ENCODE results near the gene NAA16. TPM values are rescaled to one million over a fixed set of nuclear protein-coding genes. Genes with fewer than 3 reads are reported as not detected.
A peak's percentile ranks its signal among the peaks of the same experiment; 100 is the strongest.

Gene NAA16
- 10 to 100 TPM; 28.7 to 45.3 (median 37.6) TPM for total RNA-seq

DNA sequence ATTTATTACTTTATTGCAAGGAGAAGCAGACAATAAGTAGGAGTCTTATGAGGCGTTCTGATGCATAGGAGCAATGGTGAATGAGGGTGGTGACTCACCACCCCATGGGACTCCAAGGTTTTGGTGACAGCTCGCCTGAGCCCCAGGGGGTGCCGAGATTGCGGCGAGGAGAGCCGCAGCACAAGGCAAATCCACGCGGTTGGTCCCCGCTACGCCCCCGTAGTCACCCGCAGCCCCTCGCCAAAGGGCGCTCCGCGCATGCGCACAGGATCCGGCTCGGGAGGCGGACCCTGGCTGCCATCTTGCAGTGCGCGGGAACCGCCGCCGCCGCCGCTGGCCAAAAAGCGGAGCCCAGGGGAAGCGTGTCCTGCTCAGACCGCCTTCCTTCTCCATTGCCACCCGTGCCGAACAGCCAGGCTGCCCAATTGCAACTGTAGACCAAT, at the start of gene NAA16:
NAA16 (plus strand) TSS at position 305 of the 443 bp plus-strand sequence. CDS start 262 bp downstream, outside the sequence.
- Histone ChIP-seq H3K9me3 (no peaks in the 10 kb centered on the region), H3K36me3 (no peaks in the 10 kb centered on the region), H3K4me1 (peaks cover 0 to 38% (median 15%) of the 10 kb centered on the region in 4 donors), H3K27me3 (no peaks in the 10 kb centered on the region), H3K4me3 (peak within 1 kb of the TSS; percentile 74 to 95 (median 90)), H3K27ac (peak within 1 kb of the TSS; percentile 86 to 98 (median 96))
- DNase-seq (ENCODE audit: low spot score in 2 of 2): peak; percentile 72 to 81
- TF ChIP-seq, protein P1, sequence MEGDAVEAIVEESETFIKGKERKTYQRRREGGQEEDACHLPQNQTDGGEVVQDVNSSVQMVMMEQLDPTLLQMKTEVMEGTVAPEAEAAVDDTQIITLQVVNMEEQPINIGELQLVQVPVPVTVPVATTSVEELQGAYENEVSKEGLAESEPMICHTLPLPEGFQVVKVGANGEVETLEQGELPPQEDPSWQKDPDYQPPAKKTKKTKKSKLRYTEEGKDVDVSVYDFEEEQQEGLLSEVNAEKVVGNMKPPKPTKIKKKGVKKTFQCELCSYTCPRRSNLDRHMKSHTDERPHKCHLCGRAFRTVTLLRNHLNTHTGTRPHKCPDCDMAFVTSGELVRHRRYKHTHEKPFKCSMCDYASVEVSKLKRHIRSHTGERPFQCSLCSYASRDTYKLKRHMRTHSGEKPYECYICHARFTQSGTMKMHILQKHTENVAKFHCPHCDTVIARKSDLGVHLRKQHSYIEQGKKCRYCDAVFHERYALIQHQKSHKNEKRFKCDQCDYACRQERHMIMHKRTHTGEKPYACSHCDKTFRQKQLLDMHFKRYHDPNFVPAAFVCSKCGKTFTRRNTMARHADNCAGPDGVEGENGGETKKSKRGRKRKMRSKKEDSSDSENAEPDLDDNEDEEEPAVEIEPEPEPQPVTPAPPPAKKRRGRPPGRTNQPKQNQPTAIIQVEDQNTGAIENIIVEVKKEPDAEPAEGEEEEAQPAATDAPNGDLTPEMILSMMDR (IDR thresholded peaks at IDR 0.05): peak in 2 of 5 experiments; percentile 46 to 53
- peak; percentile 52 to 64 for TF ChIP-seq POLR2A (IDR thresholded peaks at IDR 0.05)
- peak; percentile 68 to 94 for TF ChIP-seq EP300 (IDR thresholded peaks at IDR 0.05)
- 0% methylated on average over 14 to 32 of the region's 32 CpGs for WGBS, 2 donors

DNA sequence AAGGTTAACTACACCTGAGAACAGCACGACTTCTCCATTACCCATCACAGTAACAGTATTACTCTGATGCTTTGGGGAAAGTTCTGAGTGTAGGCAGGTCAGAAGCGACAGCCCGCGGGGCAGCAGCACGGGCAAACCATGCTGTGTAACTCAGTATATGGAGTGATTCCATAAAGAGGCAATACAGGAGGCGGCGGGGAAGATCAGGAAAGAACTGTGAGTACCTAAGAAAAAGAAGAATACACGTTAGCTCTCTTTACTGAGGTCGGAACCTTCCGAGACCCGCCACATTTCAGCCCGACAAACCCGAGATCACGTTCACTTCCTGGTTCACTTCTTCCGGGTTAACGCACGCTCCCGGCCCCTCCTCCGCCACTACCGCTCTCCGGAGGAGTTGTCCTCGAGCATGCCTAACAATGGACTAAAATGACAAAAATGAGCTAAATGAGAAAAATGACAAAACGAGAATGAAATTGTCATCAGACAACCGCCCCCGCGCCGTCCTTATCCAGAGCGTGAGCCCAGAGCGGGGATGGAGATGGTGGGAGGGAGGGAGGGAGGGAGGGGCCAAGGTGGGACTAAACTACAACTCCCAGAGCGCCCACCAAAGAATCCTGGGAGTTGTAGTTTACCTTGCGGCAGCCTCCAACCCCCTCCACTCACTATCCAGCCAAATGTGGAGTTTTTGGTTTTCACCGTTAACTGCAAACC, 47.7 kb upstream of the NAA16 start, which contains the start of gene MTRF1:
MTRF1 (minus strand) TSS at position 316 of the 711 bp plus-strand sequence. CDS start 2,669 bp downstream, outside the sequence.
- H3K27ac ChIP-seq: peak within 1 kb of the TSS; percentile 78 to 91 (median 84)
- DNase-seq (ENCODE audit: low spot score in 2 of 2): peak; percentile 34 to 68
- H3K4me3 ChIP-seq: peak within 1 kb of the TSS; percentile 45 to 73 (median 64)
- H3K36me3 ChIP-seq: peaks cover 0 to 16% (median 0%) of the 10 kb centered on the region in 3 donors
- 0 to 1% methylated on average over 32 of the region's 32 CpGs for WGBS, 2 donors
- TF ChIP-seq, protein P1 (IDR thresholded peaks at IDR 0.05): no peak
- TF ChIP-seq POLR2A (IDR thresholded peaks at IDR 0.05) (peak in 1 of 2 donors; percentile 16), EP300 (IDR thresholded peaks at IDR 0.05) (peak in 1 of 2 donors; percentile 73)
- peaks cover 0 to 13% (median 3%) of the 10 kb centered on the region in 4 donors for H3K4me1 ChIP-seq
- peaks cover 0 to 5% (median 0%) of the 10 kb centered on the region in 4 donors for H3K9me3 ChIP-seq
- no peaks in the 10 kb centered on the region for H3K27me3 ChIP-seq

DNA sequence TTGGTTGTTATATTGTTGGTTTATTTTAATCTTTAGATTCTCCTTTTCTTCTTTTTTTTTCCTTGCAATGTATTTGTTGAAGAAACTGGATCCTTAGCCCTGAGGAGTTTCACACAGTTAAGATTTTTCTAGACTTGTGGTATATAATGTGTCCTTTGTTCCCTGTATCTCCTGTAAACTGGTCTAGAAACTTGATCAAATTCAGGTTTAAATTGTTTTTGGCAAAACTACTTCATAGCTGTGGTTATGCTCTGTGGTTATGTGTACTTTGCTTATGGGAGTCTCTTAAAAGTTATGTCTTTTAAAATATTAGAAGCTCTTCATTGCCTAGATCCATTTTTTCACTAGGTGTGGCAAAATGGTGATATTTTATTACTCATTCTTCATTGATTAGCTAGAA, 44.0 kb upstream of the NAA16 start:
- Histone ChIP-seq H3K4me1 (peaks cover 0 to 13% (median 3%) of the 10 kb centered on the region in 4 donors), H3K9me3 (peaks cover 0 to 7% (median 0%) of the 10 kb centered on the region in 4 donors), H3K27me3 (no peaks in the 10 kb centered on the region), H3K27ac (no peak overlapping the region), H3K36me3 (no peaks in the 10 kb centered on the region), H3K4me3 (no peak overlapping the region)
- TF ChIP-seq EP300 (IDR thresholded peaks at IDR 0.05): no peak
- TF ChIP-seq, protein P1 (IDR thresholded peaks at IDR 0.05): no peak
- no peak for TF ChIP-seq POLR2A (IDR thresholded peaks at IDR 0.05)
- DNase-seq (ENCODE audit: low spot score in 2 of 2): no peak

DNA sequence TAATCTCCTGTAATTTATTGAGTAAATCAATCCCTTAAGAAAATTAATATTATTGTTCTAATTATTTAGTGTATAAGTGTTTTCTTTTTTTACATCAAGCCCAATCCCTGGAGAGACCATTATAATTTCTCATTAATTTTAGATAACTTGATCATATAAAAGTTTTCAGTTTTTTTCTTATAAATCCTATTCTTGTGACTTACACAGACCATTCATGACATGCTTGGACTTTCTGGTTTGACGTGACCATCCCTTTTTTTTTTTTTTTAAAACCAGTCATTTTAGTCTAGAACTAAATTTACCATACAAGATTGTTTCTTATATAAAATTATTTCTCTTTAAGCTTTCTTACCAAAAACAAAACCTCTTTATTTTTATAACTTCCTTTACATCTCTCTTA, 42.3 kb upstream of the NAA16 start:
- Histone ChIP-seq H3K27ac (no peak overlapping the region), H3K27me3 (no peaks in the 10 kb centered on the region), H3K36me3 (no peaks in the 10 kb centered on the region), H3K4me1 (peaks cover 0 to 4% (median 0%) of the 10 kb centered on the region in 4 donors), H3K9me3 (peaks cover 0 to 7% (median 0%) of the 10 kb centered on the region in 4 donors), H3K4me3 (no peak overlapping the region)
- 12 to 13% methylated on average over 1 of the region's 1 CpG for WGBS, 2 donors
- TF ChIP-seq POLR2A (IDR thresholded peaks at IDR 0.05) (no peak), EP300 (IDR thresholded peaks at IDR 0.05) (no peak)
- TF ChIP-seq, protein P1 (IDR thresholded peaks at IDR 0.05): no peak
- DNase-seq (ENCODE audit: low spot score in 2 of 2): no peak
